HG03025 (cell line): ENCODE measurements around the gene BTNL8.

Experiments
- ATAC-seq: cut with Tn5 transposase; IDR thresholded peaks from one replicate; pipeline ENCODE4 v1.9.1; 2021; ENCODE audit warnings: mild to moderate bottlenecking, moderate library complexity; ENCODE audit not compliant: unreplicated experiment, low FRiP score

BTNL8 gene

DNA sequence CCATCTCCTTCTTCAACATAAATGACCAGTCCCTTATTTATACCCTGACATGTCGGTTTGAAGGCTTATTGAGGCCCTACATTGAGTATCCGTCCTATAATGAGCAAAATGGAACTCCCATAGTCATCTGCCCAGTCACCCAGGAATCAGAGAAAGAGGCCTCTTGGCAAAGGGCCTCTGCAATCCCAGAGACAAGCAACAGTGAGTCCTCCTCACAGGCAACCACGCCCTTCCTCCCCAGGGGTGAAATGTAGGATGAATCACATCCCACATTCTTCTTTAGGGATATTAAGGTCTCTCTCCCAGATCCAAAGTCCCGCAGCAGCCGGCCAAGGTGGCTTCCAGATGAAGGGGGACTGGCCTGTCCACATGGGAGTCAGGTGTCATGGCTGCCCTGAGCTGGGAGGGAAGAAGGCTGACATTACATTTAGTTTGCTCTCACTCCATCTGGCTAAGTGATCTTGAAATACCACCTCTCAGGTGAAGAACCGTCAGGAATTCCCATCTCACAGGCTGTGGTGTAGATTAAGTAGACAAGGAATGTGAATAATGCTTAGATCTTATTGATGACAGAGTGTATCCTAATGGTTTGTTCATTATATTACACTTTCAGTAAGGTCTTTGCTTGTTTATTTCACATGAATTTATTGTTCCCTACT is 51.5 kb downstream of the BTNL8 start:
- no peak for ATAC-seq

DNA sequence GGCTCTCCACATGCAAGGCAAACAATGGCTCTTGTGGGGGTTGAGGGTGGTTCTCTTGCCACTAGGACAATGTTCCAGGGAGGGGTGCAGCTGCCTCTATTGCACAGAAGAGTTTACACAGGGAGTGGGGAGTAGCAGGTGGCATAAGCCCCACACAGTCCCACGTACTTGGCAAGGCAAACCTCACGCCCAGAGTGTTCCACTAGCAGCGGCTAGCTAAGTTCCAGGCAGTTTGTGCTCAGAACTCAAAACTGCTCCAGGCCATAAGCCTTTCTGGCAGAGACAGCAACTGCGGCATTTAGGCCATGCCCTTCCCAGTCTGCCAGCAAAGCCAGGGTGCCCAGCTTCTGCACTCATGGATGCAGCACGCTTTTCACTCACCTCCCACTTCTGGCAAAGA is 60.7 kb downstream of the BTNL8 start:
- ATAC-seq, result no peak

DNA sequence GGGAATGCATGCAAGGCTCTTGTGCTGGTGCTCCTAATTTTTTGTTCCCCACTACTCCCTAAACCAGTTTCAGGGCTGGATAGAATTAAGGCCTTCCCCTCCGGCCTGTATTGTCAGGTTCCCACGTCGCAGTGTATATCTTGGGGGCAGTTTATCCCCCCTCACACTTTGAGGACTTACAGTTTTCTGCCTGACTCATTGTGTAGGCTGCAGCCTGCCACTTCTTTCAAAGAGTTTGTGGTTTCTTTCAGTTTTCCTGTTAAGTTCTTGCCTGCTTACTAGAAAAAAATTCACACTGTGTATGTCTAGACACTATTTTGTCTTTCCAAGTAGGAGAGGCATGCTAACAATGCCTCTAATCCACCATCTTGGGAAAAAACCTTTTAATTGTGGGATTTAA is 61.2 kb downstream of the BTNL8 start:
- no peak for ATAC-seq

DNA sequence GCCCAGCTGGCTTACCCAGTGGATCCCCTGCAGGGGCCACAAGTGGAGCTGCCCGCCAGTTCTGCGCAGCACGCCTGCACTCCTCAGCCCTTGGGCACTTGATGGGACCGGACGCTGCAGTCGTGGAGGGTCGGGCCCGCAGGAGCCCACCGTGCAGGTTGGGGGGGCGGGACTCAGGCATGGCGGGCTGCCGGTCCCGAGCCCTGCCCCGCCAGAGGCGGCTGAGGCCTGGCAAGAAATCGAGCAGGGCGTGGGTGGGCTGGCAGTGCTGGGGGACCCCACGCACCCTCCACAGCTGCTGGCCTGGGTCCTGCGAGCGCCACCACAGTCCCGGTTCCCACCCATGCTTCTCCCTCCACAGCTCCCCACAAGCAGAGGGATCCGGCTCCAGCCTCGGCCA is 70.4 kb downstream of the BTNL8 start:
- ATAC-seq, result no peak

DNA sequence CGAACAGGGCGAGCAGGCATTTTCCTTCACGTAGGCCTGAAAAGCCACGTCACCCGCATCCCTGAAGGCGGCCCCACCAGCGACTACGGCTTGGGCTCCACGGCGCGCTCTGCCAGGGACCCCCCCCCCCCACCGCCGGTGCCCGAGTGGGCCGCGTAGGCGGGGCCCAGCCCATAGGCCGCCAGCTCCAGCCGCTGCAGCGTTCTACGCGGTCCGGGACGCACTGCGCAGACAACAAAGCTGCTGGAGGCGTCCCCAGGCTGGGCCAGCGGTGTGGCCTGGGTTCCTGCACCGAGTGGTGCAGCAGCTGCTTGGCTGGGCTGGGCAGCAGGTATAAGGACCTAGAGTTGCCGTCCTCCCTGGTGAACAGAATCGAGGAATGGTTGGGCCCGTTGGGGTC is 71.4 kb downstream of the BTNL8 start:
- no peak for ATAC-seq

DNA sequence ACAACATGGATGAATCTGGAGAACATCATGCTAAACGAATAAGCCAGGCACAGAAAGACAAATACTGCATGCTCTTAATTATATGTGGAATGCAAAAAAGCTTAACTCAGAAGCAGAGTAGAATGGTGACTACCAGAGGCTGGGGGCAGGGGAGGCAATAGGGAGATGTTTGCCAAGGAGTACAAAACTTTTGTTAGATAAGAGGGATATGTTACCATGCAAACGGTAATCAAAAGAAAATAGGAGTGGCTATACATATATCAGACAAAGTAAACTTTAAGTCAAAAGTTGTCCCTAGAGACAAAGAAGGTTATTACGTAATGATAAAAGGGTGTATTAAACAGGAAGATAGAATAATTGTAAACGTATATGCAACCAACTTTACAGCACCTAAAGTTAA is 71.9 kb downstream of the BTNL8 start:
- ATAC-seq, result no peak

DNA sequence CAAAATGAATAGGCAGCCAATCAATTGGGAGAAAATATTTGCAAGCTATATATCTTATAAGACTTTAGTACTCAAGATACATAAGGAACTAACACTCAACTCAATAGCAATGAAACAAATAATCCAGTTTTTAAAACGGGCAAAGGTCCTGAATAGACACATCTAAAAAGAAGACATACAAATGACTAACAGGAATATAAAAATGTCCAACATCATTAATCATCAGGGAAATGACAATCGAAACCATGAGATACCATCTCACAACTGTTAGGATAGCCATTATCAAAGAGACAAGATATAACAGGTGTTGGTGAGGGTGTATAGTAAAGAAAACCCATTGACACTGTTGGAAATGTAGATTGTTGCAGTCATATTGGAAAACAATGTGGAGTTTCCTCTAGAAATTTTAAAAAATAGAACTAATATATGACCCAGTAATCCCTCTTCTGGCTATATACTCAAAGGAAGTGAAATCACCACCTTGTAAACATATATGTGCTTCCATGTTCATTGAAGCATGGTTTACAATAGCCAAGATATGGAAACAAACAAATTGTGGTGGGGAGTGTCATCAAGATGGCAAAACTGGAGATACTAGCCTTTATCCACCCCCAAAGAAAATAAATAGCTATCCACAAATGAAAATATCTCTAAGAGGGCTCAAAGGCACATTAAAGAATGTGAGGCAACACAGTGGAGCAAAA is 75.8 kb downstream of the BTNL8 start:
- no peak for ATAC-seq

DNA sequence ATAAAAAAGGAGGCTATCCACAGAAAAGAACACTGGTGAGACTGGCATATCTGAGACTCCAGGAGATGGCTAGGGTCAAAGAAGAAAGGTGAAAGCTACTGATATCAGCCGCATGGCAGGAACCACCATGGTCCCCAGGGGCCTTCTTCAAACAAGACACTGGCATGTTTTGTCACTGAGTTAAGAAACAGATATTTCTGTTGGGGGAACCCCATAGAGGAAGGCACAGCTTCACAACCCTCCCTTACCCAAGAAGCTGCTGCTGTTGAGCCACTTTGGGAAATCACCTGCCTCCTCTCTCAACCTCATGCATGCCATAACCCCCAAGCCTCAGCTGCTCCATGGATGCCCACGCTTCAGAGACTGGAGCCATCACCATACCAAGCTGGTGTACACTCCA is 76.4 kb downstream of the BTNL8 start:
- peak; percentile 79 for ATAC-seq

DNA sequence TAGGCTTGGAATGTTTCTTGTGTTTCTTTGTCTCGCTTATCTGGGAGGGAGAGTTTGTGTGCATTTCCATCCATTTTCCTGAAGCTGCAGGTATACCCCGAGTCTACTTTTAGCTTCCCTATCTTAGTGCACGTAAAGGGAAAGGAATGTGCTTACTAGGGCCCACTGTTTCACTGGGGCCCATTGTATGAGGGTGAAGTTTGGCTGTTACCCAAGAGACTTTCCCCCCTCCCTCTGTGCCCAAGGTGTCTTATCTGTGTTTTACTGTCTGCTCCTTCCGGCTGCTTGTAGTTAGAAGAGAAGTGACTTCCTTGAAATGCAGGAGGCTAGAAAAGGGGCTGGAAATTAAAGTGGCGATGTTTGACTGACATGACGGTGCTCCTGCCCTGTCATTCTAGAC is 77.6 kb downstream of the BTNL8 start:
- no peak for ATAC-seq

DNA sequence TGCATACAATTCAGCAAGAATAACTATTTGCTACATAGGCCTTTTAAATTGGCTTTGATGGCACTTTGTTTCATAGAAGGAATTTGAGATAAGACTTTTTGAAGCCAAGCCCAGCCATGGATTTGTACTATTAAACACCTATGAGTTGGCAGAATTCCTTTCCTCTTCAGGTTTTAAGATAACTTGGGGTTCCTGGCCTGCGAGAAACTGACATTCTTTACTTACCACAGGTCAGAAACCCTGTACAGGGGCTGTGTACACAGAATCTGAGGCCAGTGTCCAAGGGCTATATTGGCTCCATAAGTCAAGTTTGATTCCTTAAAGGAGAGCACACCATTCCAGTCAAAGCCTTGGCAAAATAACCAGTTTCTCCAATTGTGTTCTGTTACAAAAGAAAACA is 78.9 kb downstream of the BTNL8 start:
- no peak for ATAC-seq

DNA sequence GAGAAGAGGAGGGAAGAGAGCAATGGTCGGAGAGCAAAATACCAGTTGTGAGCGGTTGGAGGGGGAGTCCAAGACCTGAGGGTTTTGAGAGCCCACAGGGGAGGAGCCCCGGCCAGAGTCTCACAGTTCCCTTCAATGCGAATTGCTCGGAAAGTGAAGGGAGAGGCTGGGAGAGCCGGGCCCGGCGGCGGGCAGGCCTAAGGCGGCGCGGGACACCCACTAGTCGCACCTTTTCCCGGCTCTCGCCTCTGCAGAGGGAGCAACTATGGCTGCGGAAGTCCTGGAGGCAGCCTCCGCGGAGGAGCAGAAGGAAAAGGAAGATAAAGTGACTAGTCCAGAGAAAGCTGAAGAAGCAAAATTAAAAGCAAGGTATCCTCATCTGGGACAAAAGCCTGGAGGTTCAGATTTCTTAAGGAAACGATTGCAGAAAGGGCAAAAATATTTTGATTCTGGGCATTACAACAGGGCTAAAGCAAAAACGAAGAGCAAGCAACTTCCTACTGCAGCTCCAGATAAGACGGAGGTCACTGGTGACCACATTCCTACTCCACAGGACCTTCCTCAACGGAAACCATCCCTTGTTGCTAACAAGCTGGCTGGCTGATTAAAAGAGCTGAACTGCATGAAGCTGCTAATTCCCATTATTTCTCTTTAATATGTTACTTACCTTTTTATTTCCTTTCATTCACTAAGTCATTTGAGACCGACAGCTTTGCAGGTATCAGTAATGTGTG is 83.2 kb downstream of the BTNL8 start:
- no peak for ATAC-seq

DNA sequence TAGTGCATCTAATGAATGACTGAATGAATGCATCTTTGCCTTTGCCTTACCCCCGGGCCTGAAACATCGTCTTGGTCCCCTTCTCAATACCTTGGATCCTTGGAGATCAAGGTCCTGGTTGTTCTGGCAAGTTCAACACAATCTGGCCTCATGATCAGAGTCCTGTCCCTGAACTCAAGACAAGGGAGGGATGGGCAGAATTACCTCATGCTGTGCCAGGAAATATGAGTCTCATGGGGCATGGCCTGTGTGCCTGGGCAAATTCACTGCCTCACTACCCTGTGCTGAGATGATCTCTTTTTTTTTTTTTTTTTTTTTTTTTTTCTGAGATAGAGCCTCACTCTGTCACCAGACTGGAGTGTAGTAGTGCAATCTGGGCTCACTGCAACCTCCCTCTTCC is 89.1 kb downstream of the BTNL8 start:
- no peak for ATAC-seq

DNA sequence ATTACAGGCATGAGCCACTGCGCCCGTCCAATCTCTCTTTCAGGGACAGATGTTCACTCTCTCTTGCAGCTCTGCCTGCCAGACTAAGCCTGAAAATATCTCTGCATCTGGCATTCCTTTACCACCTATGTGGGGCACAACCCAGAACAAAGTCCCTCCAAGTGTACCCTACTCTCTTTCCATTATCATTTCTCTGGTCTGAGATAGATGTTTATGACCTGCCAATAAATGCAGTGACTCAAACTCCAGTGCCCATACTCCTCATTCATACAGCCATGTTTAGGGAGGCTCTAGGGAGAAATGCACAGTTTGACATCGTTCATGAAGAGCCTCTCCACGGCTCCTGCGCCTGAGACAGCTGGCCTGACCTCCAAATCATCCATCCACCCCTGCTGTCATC is 89.6 kb downstream of the BTNL8 start, which contains the start of gene BTNL3:
Gene BTNL3 (plus strand): TSS at position 255 of the 400 bp plus-strand sequence. CDS start 183 bp downstream, outside the sequence.
- no peak for ATAC-seq

DNA sequence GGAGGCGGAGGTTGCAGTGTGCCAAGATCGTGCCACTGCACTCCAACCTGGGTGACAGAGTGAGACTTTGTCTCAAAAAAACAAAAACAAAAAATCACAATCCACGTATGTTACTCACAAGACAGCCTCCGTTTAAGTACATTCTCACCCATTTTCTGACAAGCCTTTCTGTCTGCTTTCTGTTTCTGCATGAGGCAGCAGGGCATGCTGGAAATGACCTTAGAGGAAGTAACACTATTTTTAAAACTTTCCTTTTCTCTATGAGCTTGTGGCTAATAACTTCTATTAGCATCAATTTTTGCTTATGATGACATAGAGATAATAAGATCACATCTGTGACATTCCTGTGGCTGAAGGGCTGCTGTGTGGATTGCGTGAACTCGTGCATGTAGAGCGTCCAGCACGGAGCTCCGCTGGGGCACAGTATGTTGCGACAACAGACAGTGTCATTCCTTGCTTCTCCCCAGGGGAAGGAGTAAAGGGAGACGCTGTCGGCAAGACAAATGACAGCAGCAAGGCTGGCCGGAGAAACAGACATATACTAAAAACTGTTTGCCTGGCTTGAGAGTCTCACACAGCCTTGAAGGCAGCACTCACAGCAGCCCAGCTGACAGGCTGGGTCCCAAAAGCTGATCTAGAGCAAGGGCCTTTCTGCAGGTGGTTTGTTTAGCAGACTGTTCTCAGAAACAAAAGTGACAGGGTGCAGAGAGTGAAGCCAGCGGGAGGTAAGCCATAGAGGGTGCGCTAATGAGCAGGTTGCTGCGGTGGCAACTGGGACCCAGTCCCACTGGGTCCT is 91.3 kb downstream of the BTNL8 start:
- ATAC-seq, result no peak

DNA sequence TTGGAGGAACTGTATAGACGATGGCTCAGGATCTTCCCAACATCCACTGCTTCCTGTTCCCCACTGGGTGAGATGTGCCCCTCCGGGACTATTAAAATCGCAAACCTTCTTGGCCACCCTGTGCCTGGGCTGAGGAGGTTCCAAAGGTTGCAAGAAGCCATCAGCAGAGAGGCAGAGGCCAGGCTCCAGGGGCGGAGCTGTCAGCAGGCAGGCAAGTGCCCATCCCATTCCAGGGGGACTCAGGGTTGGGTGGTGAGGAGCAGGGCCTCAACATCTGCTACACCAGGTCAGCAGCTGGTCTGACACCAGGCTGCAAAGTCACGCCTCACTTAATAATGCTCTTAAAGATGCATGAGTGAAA is 91.9 kb downstream of the BTNL8 start:
- ATAC-seq, result no peak
